ENCODE measurements around the gene FUT9.

FUT9 gene

DNA sequence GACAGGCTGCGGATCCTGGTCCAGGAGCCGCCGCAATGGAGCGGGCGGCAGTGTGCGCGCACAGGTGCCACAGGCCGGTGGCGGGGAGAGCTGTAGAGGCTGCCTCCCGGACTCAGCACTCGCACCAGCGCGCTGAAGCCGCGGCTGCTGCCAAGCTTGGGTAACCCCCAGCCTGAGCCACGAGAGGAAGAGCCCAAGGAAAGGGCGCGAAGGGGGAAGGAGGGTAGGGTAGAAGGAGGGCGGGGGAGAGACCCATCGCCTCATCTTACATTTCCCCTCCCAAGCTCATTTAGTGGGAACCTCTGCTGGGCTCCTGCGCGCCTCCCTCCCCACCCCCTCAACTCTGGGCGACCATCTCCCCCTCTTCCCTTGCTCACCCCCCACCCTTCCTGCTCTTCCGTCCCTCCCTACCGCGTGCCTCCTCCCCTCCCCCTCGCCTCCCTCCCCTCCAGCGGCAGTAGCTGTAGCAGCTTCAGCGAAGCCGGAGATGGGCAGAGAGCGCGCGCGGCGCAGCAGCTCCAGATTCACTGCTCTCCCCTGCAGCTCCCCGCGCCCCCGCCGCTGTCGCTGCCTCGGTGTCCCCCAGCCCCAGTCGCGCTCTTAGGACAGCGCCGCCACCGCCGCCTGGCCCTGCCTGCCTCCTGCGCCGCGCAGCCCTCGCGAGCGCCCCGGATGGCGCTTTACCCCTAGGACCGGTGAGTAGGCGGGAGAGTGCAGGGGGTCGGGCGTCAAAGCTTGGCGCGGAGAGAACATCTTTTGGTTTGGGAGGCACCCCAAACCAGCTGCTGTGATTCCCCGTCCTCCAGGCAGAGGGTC lies at the start of gene FUT9:
Gene FUT9 (plus strand): TSS at position 457 of the 816 bp plus-strand sequence. CDS start 187,182 bp downstream, outside the sequence.
- peaks cover 13% of the 10 kb centered on the region for H3K4me1 Mint-ChIP-seq
- no peak within 1 kb of the TSS for H3K27ac Mint-ChIP-seq
- peak within 1 kb of the TSS; percentile 83 for H3K4me3 Mint-ChIP-seq
- no peaks in the 10 kb centered on the region for H3K36me3 Mint-ChIP-seq (ENCODE audit: low read depth)
- TF ChIP-seq, protein P1, sequence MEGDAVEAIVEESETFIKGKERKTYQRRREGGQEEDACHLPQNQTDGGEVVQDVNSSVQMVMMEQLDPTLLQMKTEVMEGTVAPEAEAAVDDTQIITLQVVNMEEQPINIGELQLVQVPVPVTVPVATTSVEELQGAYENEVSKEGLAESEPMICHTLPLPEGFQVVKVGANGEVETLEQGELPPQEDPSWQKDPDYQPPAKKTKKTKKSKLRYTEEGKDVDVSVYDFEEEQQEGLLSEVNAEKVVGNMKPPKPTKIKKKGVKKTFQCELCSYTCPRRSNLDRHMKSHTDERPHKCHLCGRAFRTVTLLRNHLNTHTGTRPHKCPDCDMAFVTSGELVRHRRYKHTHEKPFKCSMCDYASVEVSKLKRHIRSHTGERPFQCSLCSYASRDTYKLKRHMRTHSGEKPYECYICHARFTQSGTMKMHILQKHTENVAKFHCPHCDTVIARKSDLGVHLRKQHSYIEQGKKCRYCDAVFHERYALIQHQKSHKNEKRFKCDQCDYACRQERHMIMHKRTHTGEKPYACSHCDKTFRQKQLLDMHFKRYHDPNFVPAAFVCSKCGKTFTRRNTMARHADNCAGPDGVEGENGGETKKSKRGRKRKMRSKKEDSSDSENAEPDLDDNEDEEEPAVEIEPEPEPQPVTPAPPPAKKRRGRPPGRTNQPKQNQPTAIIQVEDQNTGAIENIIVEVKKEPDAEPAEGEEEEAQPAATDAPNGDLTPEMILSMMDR (IDR thresholded peaks at IDR 0.05) = peak; percentile 13
- DNase-seq = peak; percentile 76
- no peaks in the 10 kb centered on the region for H3K9me3 Mint-ChIP-seq
- peaks cover 63% of the 10 kb centered on the region for H3K27me3 Mint-ChIP-seq (ENCODE audit: low read depth, poor library complexity)

DNA sequence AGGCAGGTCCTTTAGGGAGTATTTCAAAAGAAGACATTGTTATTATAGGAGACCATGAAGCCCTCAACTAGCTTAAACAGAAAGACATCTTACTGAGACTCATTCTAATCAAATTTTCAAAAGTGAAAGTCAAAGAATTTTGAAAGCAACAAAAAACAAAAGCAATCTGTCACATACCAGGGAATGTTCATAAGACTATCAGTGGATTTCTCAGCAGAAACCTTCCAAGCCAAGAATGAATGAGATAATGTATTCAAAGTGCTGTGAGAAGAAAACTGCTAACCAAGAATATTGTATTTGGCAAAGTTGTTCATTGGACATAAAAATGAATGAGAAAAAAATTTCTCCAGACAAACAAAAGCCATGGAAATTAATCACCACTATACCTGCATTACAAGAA lies 48.2 kb upstream of the FUT9 start:
- Mint-ChIP-seq H3K4me3 (no peak overlapping the region), H3K27me3 (ENCODE audit: low read depth, poor library complexity) (peaks cover 3% of the 10 kb centered on the region), H3K4me1 (no peaks in the 10 kb centered on the region), H3K27ac (no peak overlapping the region), H3K9me3 (peaks cover 23% of the 10 kb centered on the region), H3K36me3 (ENCODE audit: low read depth) (no peaks in the 10 kb centered on the region)
- TF ChIP-seq, protein P1 (IDR thresholded peaks at IDR 0.05) = no peak
- DNase-seq = no peak

DNA sequence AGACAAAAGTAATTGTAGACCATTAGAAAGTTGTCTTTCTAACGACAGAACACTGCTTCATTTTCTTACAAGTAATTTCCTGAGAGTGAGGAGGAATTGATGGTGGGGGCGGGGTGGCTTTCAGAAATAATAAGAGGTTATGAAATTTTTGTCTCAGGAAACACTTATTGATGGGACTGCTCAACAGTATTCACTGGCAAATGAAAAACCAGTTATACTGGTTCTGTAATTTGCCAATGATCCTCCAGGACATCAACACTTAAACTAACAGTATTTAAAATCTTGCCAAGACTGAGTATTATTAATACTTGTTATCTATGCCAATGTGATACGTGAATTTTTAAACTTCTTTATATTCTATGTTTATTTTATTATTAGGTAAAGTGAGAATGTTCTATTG lies 41.8 kb upstream of the FUT9 start:
- Mint-ChIP-seq H3K27ac (no peak overlapping the region), H3K27me3 (ENCODE audit: low read depth, poor library complexity) (peaks cover 3% of the 10 kb centered on the region)

DNA sequence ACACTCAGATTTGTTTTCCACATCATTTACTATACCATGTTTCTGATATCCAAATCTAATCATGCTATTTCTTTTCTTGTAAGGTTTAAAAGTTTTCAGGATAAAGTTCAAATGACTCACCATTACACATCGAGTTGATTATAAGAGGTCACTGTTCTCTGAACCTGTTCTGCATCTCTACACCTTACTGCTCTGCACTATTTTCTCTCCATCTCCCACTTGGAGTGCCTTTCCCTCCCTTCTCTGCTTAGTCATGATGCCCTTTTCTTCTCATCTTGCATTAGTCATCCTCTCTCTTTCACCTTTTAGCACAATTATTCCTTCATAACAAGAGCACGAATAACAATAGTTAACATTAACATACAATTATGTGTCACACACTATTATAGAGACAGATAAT lies 37.5 kb upstream of the FUT9 start:
- TF ChIP-seq, protein P1 (IDR thresholded peaks at IDR 0.05) = no peak
- Mint-ChIP-seq H3K4me1 (no peaks in the 10 kb centered on the region), H3K27ac (no peak overlapping the region), H3K36me3 (ENCODE audit: low read depth) (no peaks in the 10 kb centered on the region), H3K27me3 (ENCODE audit: low read depth, poor library complexity) (no peaks in the 10 kb centered on the region), H3K9me3 (no peaks in the 10 kb centered on the region), H3K4me3 (no peak overlapping the region)
- no peak for DNase-seq

More for the DNA sequence above, 41.8 kb upstream of the FUT9 start:
- no peak for DNase-seq
- H3K36me3 Mint-ChIP-seq (ENCODE audit: low read depth) = no peaks in the 10 kb centered on the region
- H3K9me3 Mint-ChIP-seq = peaks cover 18% of the 10 kb centered on the region
- H3K4me1 Mint-ChIP-seq = no peaks in the 10 kb centered on the region
- H3K4me3 Mint-ChIP-seq = no peak overlapping the region
- TF ChIP-seq, protein P1 (IDR thresholded peaks at IDR 0.05) = no peak

DNA sequence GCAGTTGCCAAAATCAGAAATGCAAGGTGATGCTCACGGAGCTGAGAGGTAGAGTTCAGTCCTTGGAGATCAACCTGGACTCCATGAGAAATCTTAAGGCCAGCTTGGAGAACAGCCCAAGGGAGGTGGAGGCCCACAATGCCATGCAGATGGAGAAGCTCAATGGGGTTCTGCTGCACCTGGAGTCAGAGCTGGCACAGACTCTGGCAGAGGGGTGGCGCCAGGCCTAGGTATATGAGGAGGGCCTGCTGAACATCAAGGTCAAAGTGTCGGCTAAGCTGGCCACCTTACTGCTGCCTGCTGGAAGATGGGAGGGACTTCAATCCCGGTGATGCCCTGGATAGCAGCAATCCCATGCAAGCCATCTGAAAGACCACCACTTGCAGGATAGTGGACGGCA lies 23.9 kb upstream of the FUT9 start:
- DNase-seq = no peak
- Mint-ChIP-seq H3K9me3 (peaks cover 27% of the 10 kb centered on the region), H3K27ac (no peak overlapping the region), H3K36me3 (ENCODE audit: low read depth) (no peaks in the 10 kb centered on the region), H3K4me1 (no peaks in the 10 kb centered on the region), H3K4me3 (no peak overlapping the region), H3K27me3 (ENCODE audit: low read depth, poor library complexity) (no peaks in the 10 kb centered on the region)
- TF ChIP-seq, protein P1 (IDR thresholded peaks at IDR 0.05) = no peak

DNA sequence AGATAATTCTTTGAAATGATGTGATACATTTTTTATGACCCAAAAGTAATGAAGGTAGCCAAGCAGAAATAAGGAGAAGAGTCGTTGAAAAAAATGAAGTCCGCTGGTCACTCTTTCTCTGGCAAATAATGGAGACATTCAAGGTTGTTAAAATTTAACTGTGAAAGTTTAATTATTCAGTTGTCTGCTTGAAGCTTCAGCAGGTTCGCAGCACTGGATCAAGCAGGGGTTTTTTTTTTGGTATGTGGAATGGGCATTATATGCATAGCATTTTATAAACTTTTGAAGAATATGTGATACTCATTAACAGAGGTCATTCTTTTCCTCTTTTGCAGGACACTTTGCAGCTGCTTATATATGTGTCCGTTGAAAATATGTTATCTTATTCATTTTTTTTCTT lies 21.6 kb upstream of the FUT9 start:
- H3K9me3 Mint-ChIP-seq = peaks cover 27% of the 10 kb centered on the region
- TF ChIP-seq, protein P1 (IDR thresholded peaks at IDR 0.05) = no peak
- no peak for DNase-seq
- H3K36me3 Mint-ChIP-seq (ENCODE audit: low read depth) = no peaks in the 10 kb centered on the region
- no peak overlapping the region for H3K4me3 Mint-ChIP-seq
- peaks cover 3% of the 10 kb centered on the region for H3K27me3 Mint-ChIP-seq (ENCODE audit: low read depth, poor library complexity)
- H3K27ac Mint-ChIP-seq = no peak overlapping the region
- H3K4me1 Mint-ChIP-seq = no peaks in the 10 kb centered on the region

Measured in nephron progenitor cell (in vitro differentiated cells).